ENCODE results near the gene ABHD3.
A peak's percentile ranks its signal among the peaks of the same experiment; 100 is the strongest.
"Not testable (repeated sequence)": the region's sequence is repeated elsewhere in the genome, so short reads cannot be mapped to it uniquely, and the experiment has no call there.

The ABHD3 gene

GRCh38 chr18:21650311-21650710, 54.3 kb downstream of the ABHD3 start:
- DNase-seq (ENCODE audit: low spot score) = no peak

GRCh38 chr18:21640375-21640774, 64.2 kb downstream of the ABHD3 start:
- not testable (repeated sequence) for DNase-seq (ENCODE audit: low spot score)

DNA sequence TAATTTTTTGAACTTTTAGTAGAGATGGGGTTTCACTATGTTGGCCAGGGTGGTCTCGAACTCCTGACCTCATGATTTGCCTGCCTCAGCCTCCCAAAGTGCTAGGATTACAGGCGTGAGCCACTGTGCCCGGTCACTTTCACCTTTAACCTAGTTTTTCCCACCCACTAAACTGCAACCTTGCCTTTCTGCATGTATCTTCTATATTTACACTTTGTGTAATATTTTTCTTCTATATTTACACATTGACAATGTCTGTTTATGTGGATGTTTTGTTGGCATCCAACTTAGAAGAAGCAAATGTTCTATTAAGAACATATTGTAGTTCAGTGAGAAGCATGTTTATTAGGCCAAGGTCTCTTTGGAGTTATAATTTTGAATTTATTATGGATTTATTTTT, 65.8 kb downstream of the ABHD3 start:
- no peak for DNase-seq (ENCODE audit: low spot score)

DNA sequence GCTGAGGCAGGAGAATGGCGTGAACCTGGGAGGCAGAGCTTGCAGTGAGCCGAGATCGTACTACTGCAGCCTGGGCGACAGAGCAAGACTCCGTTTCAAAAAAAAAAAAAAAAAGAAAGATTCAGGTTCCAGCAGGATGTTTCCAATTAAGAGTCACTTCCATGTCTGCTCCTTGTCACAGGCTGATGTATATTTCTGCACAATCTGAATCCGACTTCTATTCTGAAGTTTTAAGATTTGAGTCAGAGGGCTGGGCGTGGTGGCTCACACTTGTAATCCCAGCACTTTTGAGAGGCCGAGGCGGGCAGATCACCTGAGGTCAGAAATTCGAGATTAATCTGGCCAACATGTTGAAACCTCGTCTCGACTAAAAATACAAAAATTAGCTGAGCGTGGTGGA, 67.8 kb downstream of the ABHD3 start:
- DNase-seq (ENCODE audit: low spot score) = no peak

- DNase-seq (ENCODE audit: low spot score) = no peak
These were observed 69.9 kb downstream of the ABHD3 start for GRCh38 chr18:21634588-21635199.

DNA sequence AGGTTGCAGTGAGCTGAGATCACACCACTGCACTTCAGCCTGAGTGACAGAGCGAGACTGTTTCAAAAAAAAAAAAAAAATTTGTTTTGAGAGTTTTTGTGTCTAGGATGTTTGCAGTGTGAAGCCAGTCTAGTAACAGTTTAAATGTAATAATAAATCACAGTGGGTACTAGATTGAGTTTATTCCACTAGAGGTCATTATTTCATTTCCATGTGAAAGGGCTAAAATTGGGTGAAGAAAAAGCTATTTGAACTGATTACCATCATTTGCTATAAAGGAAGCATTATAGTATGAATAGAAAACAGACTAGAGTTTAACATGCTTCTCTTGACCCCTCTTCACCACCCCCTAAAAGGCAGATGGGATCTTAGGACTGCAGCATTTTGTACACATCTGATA, 72.2 kb downstream of the ABHD3 start:
- DNase-seq (ENCODE audit: low spot score) = no peak

DNA sequence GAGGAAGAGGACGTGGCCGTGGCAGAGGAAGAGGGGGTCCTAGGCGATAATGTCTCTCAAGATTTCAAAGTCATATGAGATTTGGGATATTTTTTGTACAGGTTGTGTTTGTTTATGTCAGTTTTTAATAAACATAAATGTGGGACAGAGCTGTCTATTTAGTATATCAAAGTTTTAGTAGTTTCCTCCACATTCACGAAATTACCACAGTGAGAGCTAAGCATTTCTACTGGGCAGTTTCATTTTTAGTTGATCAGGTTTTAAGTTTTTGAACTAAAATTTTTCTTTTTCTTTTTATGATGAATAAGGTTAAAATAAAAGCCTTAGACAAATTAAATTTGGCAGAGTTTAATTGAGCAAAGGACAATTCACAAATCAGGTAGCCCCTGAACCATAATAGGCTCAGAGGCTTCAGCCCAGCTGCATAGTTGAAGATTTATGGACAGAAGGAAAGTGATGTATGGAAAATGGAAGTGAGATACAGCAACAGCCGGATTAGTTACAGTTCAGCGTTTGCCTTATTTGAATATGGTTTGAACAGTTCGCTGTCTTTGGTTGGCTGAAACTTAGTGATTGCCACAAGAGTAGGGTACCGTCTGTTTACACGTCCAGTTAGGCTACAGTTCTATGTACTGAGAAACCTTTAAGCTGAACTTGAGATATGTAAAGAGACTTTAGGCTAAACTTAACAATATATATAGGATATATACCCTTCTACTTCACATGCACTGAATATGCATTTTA, 75.3 kb downstream of the ABHD3 start:
- no peak for DNase-seq (ENCODE audit: low spot score)

DNA sequence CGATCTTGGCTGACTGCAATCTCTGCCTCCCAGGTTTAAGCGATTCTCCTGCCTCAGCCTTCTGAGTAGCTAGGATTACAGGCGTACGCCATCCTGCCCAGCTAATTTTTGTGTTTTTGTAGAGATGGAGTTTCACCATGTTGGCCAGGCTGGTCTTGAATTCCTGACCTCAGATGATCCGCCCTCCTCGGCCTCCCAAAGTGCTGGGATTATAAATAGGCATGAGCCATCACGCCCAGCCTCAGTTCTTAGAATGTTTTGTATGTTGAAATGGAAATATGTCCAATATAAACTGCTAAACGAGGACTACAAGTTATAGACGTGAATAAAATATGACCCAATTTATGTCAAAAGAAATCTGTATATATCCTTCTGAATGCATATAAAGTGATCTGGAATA, 82.9 kb downstream of the ABHD3 start:
- not testable (repeated sequence) for DNase-seq (ENCODE audit: low spot score)

DNA sequence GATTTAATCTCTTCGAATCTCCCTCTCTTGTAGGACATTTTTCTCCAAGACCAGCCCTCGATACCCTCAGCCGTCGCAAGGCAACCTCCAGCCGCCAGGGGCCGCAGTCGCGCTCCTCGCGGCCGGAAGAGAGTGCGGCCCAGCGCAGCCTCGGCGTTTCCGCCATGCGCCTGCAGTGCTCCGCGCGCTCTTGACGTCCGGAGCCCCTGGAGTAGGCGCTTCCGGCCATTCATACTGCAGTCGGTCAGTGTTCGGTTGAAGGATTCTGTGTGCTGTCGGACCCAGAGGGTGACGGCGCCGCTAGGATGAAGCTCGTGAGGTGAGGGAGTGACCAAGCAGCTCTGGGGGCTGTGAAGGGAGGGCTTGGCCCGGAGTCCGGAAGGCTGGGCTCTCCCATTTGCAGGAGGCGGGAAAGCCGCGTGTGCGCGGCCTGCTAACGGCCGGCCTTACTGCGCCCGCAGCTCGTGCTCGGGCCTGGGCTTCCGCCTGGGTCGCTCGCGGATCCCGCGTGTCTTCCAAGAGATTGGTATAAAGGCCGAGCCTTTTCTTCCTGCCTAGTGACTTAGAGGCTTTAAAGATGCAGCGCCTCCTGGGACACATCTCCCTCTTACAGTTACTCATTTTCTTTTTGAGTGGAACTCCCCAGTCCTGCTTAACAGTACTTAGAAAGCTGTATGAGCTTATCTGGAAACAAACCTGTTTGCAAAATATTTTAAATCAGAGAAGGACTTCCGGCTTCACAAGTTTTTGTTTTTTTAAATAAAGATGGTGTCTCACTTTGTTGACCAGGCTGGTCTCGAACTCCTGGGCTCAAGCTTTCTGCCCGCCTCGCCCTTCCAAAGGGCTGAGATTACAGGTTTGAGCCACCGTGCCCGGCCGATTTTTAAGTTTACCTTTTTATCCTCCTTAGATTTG, 92.2 kb downstream of the ABHD3 start, which contains the start of gene SNRPD1:
Gene SNRPD1, plus strand, starts transcription at position 190 of the 915 bp plus-strand sequence. Its CDS starts 116 bp downstream, at position 306.
- peak; percentile 98 for DNase-seq (ENCODE audit: low spot score)

DNA sequence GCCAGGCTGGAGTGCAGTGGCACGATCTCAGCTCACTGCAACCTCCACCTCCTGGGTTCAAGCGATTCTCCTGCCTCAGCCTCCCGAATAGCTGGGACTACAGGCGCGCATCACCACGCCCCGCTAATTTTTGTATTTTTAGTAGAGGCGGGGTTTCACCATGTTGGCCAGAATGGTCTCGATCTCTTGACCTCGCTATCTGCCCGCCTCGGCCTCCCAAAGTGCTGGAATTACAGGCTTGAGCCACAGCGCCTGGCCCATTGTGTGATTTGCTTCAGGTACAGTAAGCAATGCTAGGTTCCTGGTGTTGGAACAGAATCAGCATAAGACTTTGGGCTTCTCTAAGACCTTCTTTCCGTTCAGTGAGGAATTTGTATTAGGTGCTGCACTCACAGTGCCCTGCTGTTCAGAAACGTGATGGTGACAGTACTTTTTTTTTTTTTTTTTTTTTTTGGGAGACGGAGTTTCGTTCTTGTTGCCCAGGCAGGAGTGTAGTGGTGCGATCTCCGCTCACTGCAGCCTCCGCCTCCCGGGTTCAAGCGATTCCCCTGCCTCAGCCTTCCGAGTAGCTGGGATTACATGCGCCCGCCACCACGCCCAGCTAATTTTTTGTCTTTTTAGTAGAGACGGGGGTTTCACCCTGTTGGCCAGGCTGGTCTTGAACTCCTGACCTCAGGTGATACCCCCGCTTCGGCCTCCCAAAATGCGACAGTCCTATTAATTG, 93.0 kb downstream of the ABHD3 start:
- DNase-seq (ENCODE audit: low spot score) = peak; percentile 13

GRCh38 chr18:21605213-21605612, 99.4 kb downstream of the ABHD3 start:
- DNase-seq (ENCODE audit: low spot score) = no peak

DNA sequence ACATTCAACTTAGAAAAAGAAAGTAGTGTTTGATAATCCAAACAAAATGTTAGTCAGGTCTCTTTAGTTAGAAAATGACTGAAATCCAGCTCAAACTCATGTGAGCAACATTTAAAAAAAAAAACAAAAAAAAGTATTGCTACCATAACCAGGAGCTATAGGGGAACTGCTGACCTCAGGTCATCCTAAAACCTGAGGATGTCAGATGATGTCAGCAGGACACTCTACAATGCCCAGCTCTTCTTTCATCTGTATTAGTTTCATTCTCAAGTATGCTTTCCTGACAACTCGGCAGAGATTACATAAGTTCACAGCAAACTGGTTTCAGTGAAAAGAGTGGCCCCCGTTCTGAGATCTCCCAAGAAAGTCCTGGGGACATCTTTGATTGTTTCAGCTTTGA, 99.9 kb downstream of the ABHD3 start:
- DNase-seq (ENCODE audit: low spot score) = no peak

DNA sequence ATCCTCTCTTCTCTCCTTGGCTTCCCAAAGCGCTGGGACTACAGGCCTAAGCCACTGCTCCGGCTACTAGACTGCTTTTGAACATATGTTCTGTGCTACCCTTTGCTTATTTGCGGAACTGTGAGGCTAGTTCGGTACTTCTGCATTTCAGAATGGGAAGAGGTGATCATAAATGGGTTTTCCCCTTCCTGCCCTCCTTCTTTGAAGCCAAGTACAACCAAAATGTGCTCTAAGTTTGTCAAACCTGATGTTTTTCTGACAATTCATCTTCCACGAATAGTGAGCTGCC, 102.3 kb downstream of the ABHD3 start:
- DNase-seq (ENCODE audit: low spot score) = no peak

Measured in AG20443 (cell line).